ENCODE measurements around the gene PILRB. TPM values are rescaled to one million over a fixed set of nuclear protein-coding genes. Genes with fewer than 3 reads are reported as not detected.

Gene PILRB
- total RNA-seq, 1 donor from 2014 or later, result 62.6 TPM

Other genes with a start within 250 kb of the PILRB start
- gene TAF6, start 238.8 kb upstream of the PILRB start, total RNA-seq (ENCODE audit: unreplicated experiment), result 63.1 TPM
- gene CNPY4, start 238.5 kb upstream of the PILRB start, total RNA-seq (ENCODE audit: unreplicated experiment), result 19.3 TPM
- gene MBLAC1, start 231.2 kb upstream of the PILRB start, total RNA-seq (ENCODE audit: unreplicated experiment), result 3.3 TPM
- 66.9 TPM for gene LAMTOR4, start 209.2 kb upstream of the PILRB start, total RNA-seq (ENCODE audit: unreplicated experiment)
- 42.4 TPM for gene TRAPPC14, start 199.4 kb upstream of the PILRB start, total RNA-seq (ENCODE audit: unreplicated experiment)
- 30.9 TPM for gene GAL3ST4, start 189.5 kb upstream of the PILRB start, total RNA-seq (ENCODE audit: unreplicated experiment)
- 530 TPM for gene GPC2, start 180.7 kb upstream of the PILRB start, total RNA-seq (ENCODE audit: unreplicated experiment)
- 1.1 TPM for gene STAG3, start 180.2 kb upstream of the PILRB start, total RNA-seq (ENCODE audit: unreplicated experiment)
- gene PVRIG, start 138.2 kb upstream of the PILRB start, total RNA-seq (ENCODE audit: unreplicated experiment), result not detected
- gene SPDYE3, start 50.4 kb upstream of the PILRB start, total RNA-seq (ENCODE audit: unreplicated experiment), result not detected
- gene PILRA, start 15.4 kb downstream of the PILRB start, total RNA-seq (ENCODE audit: unreplicated experiment), result 12.5 TPM
- gene ZCWPW1, start 70.6 kb downstream of the PILRB start, total RNA-seq (ENCODE audit: unreplicated experiment), result 1.8 TPM
- 18.5 TPM for gene MEPCE, start 71.7 kb downstream of the PILRB start, total RNA-seq (ENCODE audit: unreplicated experiment)
- gene PPP1R35, start 78.4 kb downstream of the PILRB start, total RNA-seq (ENCODE audit: unreplicated experiment), result 24.1 TPM
- 1.7 TPM for gene SPACDR, start 106.1 kb downstream of the PILRB start, total RNA-seq (ENCODE audit: unreplicated experiment)
- gene TSC22D4, start 121.1 kb downstream of the PILRB start, total RNA-seq (ENCODE audit: unreplicated experiment), result 39.6 TPM
- gene NYAP1, start 125.8 kb downstream of the PILRB start, total RNA-seq (ENCODE audit: unreplicated experiment), result 36.6 TPM
- 5.7 TPM for gene AGFG2, start 181.1 kb downstream of the PILRB start, total RNA-seq (ENCODE audit: unreplicated experiment)
- 8.0 TPM for gene SAP25, start 215.8 kb downstream of the PILRB start, total RNA-seq (ENCODE audit: unreplicated experiment)
- 166 TPM for gene LRCH4, start 228.0 kb downstream of the PILRB start, total RNA-seq (ENCODE audit: unreplicated experiment)
- gene FBXO24, start 228.2 kb downstream of the PILRB start, total RNA-seq (ENCODE audit: unreplicated experiment), result 0.49 TPM
- 33.9 TPM for gene PCOLCE, start 244.2 kb downstream of the PILRB start, total RNA-seq (ENCODE audit: unreplicated experiment)

Measured in glutamatergic neuron (in vitro differentiated cells).